Testis (tissue), 2 donors: Measurements from ENCODE around the gene WDFY2.

Source experiments
- POLR2A ChIP-seq: fragments of 450-650 bp; IDR thresholded peaks from one replicate; pipeline ENCODE4 v1.6.1; 2017; ENCODE audit warnings: antibody characterized with exemption, mild to moderate bottlenecking, moderate library complexity
- TF ChIP-seq, protein P1 (sequence below), 3 experiments: fragments of 450-650 bp in 2 of 3; fragments of 200-600 bp in 1 of 3; sonication (generic) in 1 of 3; IDR thresholded peaks; one replicate each; pipeline ENCODE4 v1.5.1; 2016 to 2019; ENCODE audit warnings: antibody characterized with exemption in 3 of 3, mild to moderate bottlenecking in 2 of 3, moderate library complexity in 1 of 3

DNA sequence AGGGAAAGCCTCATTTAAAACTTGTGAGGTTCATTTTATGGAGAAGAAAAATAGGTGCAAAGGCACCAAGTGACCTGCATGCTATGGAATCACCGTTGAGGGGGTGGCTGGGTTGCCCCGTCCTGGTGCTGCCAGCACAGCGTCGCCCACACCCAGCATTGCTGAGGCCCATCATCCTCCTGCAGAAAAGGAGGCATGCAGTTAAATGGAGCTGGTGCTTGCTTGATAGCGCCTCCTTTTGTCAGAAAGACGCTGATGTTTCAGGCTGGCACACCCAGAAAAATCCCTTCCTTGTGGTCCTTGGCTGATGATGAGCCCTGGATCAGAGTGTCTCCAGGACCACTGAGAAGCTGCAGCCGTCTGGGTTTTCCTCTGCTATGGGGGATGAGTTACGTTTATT, 182.8 kb downstream of the WDFY2 start:
- TF ChIP-seq, protein P1, sequence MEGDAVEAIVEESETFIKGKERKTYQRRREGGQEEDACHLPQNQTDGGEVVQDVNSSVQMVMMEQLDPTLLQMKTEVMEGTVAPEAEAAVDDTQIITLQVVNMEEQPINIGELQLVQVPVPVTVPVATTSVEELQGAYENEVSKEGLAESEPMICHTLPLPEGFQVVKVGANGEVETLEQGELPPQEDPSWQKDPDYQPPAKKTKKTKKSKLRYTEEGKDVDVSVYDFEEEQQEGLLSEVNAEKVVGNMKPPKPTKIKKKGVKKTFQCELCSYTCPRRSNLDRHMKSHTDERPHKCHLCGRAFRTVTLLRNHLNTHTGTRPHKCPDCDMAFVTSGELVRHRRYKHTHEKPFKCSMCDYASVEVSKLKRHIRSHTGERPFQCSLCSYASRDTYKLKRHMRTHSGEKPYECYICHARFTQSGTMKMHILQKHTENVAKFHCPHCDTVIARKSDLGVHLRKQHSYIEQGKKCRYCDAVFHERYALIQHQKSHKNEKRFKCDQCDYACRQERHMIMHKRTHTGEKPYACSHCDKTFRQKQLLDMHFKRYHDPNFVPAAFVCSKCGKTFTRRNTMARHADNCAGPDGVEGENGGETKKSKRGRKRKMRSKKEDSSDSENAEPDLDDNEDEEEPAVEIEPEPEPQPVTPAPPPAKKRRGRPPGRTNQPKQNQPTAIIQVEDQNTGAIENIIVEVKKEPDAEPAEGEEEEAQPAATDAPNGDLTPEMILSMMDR (IDR thresholded peaks at IDR 0.05) = no peak
- no peak for TF ChIP-seq POLR2A
